Activated CD4-positive, CD25-positive, alpha-beta regulatory T cell treated with anti-CD3 and anti-CD28 coated beads, Interleukin-2, amount 50 U/mL, for 72 hours (primary cell): ENCODE data around the gene SLC2A13.
"Not testable (repeated sequence)": the region's sequence is repeated elsewhere in the genome, so short reads cannot be mapped to it uniquely, and the experiment has no call there.

Experiments
- DNase-seq: peaks from one replicate; pipeline ENCODE4 v3.0.0; 2021

SLC2A13 gene

DNA sequence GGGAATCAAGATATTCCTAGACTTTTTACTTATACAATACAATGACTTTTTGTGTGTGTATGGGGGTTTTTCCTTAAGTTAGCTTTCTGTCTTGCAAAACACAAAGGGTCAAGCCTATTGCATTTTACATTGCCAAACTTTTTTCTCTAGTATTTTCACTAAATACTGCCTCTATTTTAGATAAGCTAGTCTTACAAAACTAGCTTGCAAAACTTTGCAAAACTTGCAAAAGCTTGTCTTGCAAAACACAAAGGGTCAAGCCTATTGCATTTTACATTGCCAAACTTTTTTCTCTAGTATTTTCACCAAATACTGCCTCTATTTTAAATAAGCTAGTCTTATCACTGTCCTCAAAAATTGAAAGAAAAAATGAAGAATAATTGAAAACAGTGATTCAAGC, 183.3 kb downstream of the SLC2A13 start:
- not testable (repeated sequence) for DNase-seq

DNA sequence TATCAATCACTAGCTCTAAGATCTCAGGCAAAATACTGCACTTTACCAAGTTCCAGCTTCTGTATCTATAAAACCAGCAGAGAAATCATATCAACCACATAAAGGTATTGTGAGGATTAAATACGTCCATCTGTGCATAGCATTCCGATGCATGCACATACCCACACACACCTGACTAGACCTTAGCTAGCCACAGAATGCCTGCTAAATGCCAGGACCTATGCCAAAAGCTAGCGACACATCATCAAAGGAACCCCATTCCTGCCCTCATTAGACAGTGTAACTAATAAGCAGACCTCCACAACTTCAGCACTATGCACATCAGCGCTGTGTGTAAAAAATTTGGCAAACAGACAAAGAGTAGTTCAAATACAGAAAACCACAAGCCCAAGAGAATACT, 185.2 kb downstream of the SLC2A13 start:
- DNase-seq: no peak

DNA sequence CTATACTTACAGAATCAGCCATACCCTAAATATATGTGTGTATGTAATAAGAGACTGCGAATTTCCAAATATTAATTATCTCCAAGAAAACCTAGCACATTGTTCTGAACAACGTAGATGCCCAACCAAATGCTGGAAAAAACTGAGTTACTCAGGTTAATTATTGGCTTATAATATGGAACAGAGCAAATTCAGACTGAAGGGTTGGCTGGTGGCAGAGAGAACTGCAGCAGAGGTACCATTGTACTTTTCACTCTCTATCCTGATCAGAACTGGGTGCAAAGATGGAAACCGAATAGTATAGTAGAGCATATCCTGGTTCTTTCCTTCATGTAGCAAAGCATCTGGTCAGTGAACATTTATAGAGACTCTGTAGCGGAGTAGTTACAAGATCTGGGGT, 185.7 kb downstream of the SLC2A13 start:
- no peak for DNase-seq

DNA sequence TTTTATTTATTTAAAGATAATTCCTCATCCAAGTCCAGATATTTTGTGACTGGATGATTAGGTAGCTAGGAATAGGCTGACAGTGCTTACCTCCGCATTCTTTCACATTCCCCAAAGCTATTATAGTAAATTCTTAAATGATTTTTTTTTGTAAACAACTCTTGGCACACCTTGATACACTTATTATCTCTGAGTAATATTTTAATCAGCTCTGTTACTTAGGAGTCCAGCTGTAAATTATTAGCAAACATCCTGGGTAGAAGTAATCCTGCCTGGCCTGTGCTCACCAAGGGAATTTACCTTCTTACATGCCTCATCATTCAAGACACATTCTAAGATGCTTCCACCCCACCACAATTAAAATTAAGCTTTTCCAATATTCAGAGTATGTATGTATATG, 186.1 kb downstream of the SLC2A13 start:
- DNase-seq: no peak

DNA sequence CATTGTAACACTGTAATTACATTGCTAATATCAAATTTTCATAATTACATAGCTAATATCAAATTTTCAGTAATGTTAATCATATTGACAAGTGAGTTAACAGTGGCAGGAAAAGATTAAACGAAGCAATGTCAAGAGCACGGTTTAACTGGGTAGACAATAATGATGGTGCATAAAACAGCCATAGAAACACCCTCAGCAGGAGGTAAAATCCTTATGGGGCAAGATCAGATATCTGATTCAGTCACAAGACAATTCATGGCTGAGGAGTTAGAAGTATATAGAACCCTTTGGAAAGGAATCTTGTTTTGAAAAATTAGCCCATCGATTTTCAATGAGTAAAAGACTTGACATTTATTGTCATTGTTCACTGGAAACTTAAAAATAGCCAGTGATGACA, 190.6 kb downstream of the SLC2A13 start:
- no peak for DNase-seq

DNA sequence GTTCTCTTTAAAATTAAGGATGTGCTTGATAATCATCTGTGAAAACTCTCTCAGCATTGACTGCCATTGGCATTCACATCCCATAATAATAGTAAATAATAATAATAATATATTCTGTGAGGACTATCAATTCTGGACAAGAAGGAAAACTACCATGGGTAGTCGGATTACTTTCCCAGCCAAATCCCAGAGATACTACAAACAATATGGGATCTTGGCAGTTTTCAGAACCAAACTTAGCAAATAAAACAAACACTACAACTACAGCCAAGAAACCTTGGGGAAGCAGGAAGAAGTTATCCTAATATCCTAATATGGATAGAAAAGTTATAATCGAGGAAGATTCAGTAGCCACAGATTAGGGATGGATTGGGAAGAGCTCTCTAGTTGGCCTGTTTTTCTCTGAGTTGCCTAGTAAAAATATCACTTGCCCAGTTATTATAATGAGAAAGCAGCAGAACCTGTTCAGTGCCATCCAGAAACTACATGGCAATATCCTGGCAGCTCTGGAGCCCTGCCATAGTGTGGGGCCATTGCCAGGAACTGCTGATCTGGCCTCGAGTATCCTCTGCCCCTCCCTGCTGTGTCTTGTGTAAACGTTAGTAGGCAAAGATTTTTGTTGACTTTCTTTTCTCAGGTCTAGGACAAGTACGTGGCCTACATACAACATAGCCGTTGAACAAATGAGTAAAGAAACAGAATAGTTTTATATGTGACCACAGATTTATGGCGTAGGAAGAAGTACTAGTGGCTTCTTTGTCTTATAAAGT, 193.5 kb downstream of the SLC2A13 start:
- no peak for DNase-seq

DNA sequence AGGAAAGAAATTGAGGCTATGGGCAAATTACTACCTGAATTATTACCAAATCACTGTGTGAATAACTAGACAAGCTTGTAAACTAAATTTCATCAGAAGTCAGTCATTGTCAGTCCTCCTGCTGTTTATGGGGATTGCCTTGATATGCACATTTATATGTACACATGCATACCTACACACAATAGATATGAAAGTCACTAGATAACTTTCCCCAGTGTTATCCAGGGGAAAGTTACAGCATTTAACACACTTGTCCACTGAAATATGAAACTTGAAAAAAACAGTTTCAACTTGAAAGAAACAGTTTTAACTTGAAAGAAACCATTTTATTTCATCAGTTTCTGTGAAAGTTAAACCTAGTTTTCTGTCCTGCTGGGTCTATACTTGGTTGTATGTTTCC, 199.6 kb downstream of the SLC2A13 start:
- no peak for DNase-seq

DNA sequence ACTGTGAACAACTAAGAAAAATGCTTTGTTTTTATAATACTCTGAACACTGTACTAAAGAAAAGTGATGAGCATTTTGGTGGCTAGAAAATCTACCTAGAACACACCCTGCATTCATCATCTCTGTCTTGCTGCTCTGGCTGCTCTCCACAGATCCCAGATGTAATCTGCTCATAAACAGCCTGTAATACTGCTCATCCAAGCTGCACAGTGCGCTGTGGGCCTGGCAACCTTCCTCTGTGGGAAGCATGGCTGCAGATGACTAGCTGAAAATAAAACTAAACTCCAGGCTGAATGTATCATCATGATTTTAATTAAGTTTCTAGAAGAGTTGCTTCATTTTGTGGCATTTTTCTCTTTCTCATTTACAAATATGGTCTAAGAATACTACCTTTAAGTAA, 200.7 kb downstream of the SLC2A13 start:
- DNase-seq: no peak

DNA sequence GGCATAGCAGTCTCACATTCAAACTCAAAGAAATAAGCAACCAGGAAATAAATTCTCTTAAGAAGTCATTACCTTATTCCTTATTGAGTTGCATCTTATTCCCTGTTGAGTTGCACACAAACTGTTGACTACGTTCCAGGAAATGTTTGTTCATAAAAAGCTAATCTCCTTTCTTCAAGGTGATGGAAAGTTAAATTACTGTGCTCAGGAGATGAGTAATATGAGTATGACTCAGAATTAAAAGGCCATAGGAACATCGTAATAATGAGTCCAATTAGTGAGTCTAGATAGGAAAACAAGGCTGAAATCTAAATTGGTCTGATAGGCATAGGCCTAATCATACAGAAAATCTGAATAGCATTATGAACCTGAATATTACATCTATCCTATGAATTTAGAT, 203.1 kb downstream of the SLC2A13 start:
- no peak for DNase-seq

DNA sequence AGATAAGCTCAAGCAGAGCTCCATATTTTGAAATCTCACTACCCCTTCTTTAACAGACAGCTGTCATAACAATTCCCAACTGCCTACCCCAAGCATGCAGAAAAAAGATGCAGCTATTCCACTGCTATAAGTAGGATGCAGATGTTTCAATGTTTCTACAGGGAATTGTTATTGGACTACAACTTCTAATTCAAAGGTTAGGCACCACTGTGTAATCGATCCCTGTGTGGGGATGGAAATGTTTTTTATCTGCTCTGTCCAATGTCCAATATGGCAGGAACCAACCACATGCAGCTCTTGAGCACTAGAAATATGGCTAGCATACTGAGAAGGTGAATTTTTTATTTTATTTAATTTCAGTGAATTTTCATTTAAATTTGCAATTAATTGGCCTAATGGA, 208.6 kb downstream of the SLC2A13 start:
- no peak for DNase-seq

DNA sequence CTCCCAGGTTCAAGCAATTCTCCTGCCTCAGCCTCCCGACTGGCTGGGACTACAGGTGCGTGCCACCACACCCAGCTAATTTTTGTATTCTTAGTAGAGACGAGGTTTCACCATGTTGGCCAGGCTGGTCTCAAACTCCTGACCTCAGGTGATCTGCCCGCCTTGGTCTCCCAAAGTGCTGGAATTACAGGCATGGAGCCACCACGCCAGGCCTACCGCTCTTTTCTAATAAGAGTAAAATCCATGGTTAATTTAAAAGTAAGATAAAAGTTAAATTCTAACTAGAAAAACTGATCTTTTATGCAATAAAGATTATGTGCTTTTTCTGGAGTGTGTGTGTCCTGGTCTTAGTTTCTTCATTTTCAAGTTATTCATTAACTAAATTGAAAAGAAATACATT, 212.5 kb downstream of the SLC2A13 start:
- not testable (repeated sequence) for DNase-seq

DNA sequence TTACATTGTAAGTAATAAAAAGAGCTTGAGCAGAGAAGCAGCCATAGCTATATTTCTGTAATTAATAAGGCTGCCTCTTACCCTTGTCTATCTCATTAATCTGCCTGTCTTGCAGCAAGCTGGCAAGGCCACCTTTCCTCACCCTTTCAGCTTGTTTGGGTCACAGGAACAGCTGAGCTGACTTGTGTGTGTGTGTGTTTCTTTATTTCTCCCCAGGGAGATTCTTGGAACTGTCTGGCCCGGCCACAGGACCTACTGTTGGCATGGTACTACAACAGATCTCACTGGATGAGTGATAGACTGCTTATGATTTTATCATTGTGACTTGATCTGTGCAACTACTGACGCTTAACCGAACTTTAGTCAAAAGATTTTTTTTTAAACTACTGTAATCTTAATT, 213.7 kb downstream of the SLC2A13 start:
- no peak for DNase-seq

DNA sequence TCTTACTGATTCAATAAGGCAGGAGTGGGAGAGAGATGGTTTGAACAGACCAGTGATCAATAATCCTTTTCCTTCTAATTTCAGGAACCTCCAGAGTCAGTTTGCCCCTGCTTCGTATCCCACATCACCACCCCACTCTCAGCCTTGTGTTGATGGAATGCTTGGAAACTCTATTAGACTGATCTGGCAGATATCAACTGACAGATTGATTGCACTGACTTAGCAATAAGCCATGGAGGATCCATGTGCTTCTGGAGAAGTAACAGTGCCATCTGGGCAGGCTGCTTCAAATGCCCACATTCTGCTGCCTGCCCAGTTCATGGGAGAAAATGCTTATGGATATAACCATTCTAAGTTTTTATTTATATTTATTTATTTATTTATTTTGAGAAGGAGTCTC, 218.0 kb downstream of the SLC2A13 start:
- no peak for DNase-seq

DNA sequence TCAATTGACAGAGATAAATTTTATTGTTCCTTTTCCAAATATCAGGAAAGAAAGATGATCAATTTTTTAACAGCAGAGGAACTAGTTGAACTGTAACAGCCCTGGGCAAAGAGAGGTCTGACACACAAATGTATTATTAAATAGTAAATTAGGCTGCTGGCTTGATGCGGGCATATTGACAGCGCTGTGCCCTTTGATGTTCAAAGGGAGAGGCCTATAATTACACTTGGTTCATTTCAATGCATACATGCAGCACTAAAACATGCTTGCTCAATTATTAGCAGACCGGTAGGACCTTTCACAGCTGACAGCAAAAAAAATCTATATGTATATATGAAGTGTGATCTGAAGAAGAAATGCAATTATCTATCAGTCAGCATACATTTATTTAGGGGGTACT, 219.8 kb downstream of the SLC2A13 start:
- no peak for DNase-seq

DNA sequence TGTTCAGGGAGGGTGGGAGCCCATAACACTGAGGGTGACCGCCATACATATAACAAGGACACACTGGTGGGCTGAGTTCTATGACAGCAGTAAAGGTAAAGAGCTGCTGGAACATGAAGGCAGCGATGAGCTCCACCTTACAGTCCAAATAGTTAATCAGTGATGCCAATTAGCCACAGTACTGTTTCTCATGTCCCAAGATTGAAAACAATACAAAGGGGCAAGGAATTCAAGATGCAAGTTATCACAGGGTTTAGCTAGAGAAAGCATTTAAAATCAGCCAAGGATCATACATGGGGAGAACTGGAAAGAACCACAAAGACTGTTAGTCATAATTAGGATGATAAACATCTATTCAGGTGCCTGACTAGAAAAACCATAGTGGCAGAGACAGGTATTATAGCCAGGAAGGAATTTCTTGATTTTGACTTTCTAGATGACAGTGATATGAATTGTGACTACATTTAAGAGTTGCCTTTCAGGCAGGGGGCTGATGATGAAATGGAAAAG, 221.2 kb downstream of the SLC2A13 start:
- no peak for DNase-seq

DNA sequence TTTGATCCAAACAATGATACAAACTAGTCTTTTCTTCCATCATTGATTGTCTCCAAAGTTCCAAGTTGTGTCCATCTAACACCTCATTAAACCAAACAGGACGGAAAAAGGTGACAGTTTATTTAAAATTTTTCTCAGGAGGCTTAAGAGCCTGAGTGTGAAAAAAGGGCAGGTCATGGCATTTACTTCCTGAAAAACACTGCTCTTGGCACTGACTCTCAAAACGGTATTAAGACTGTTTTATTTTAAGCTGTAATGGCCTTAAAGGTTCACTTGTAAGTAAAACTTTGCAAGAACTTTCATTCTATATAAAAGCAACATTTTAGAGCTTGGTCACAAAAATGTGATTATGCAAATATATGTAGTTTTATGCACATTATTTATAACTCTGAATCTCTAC, 222.5 kb downstream of the SLC2A13 start:
- DNase-seq: no peak

DNA sequence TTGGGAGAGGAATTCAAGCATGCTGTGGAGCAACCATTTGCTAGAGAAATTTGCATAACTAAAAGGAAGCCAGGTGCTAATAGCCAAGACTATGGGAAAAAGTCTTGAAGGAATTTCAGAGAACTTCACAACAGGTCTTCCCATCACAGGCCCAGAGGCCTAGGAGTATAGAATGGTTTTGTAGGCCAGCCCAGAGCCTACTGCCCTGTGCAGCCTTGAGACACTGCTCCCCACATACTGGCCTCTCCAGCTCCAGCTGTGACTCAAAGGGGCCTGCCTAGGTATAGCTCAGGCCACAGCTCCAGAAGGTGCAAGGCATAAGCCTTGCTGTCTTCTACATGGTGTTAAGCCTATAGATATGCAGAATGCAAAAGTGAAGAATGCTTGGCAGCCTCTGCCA, 227.1 kb downstream of the SLC2A13 start:
- no peak for DNase-seq

DNA sequence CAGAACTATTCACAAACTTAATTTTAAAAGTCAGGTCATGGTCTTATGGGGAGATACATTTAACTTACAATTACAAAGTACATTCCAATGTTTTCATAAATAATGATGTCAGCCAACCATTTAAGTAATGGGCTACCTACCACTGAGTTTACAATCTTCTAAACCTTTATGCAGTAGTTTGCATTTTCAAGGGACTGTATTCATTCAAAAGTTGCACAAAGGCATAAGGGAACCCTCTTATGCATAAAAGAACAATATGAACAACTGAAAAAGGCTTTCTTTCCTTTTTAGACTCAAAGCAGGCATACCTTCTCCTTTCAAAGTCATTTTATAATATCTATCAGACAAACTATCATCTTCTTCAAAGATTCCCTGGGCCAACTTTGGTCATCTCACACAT, 230.2 kb downstream of the SLC2A13 start:
- no peak for DNase-seq

DNA sequence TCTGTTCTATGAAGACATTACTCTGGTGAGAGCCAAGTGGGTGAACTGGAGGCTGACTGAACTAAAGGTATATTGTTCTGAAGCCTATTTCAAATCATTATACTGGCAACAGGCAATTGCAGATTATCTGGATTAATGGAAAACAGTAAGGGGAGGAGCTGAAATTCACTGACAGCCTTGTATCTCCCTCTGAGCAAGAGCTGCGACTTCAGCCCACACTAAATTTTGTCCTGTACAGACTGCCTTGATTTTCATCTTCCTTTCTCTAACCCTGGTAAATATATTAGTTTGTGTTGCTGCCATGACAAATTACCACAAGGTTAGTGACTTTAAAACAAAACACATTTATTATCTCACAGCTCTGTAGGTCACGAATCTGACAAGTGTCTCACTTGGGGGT, 231.1 kb downstream of the SLC2A13 start:
- no peak for DNase-seq

DNA sequence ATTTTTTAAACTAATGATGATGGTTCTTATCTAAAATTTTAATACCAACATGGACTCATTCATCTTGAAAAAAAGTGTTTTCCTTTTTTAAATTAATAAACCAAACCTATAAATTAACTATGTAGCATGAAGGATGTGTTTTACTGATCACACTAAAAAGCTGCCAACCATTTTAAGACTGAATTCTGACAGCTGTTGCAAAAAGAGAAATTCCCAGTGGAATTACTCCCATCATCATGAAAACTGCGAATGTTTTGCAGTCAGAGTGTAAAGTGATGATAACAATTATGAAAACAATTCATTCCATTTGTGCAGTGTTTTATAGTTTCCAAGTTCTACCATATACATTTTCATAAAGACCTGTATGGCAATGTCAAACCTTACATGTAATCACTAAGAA, 232.8 kb downstream of the SLC2A13 start:
- DNase-seq: no peak

DNA sequence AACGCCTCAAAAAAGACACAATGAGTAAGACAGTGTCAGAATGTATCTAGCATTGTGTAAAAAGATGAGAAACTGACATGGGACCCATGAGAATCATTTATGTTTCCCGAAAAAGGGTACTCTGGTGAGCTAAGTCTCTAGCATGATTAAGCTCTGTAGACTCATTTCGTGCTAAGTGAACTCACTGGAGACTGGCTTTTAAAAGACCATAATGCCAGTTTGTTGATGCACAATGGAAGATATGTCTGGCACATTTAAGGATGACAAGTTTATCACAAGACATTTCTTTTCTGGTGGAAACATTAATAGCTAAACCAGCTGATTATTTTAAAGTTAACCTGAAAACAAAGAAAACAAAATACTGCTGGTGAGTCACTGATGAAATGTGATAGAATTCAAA, 233.5 kb downstream of the SLC2A13 start:
- no peak for DNase-seq

DNA sequence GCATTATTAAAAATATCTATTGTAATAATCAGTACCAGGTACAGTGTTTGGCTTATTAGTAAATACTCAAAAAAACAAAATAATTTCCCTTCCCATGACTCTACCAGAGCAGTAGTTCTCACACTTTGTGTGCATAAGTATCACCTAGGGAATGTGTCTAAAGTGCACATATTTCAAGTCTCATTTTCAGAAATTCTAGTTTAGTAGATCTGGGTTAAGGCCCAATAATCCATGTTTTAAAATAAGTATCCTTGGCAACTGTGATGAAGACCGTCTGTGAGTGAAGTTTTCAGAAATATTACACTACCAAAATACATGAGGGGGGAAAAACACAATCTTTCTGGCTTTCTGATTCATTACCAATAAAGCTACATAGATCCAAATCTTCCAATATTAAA, 237.6 kb downstream of the SLC2A13 start:
- DNase-seq: no peak

DNA sequence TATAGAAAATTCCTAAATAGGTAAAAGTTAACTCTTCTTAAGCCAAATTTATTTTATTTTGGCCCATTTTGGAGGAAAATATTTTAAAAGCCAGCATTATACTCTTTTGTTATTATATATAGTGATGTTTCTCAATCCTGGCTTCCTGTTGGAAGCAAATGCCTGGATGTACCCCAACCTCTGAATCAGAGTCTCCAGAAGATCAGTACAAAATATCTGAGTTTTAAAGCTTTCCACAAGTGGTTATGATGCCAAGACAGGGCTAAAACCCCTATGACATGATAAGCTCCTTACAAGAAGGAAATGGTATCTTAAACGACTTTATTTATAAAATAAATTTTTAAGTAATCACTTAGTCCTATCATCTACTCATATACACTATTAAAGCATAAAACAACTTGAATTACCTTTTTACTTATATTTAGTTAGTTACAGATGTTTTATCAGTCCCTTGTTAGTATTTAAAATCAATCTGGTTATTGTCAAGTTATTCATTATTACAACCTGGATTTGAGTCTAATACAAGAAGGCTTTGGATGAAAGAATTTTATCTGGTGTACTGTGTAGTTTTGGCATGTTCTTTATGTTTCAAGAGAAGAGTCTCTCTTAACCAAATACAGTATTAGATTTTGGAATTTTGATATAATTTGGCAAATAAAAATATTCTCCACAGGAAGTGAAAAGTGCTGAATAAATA, 238.1 kb downstream of the SLC2A13 start:
- DNase-seq: no peak

DNA sequence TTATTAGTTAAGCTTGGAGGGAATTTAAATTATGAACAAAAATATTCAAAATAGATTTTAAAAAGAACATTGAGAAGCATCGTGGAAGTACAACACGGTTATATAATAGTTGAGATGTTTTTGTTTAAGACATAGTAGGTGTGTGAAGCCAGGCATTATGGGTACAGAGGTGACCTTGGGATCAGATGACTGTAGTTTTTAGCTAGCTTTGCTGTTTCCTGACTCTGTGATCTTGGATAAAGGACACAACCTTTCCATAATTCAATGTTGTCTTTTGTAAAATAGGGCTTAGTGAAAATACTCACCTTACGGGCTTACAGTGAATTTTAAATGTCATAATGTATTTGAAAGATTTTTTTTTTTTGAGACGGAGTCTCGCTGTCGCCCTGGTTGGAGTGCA, 239.7 kb downstream of the SLC2A13 start:
- DNase-seq: no peak

DNA sequence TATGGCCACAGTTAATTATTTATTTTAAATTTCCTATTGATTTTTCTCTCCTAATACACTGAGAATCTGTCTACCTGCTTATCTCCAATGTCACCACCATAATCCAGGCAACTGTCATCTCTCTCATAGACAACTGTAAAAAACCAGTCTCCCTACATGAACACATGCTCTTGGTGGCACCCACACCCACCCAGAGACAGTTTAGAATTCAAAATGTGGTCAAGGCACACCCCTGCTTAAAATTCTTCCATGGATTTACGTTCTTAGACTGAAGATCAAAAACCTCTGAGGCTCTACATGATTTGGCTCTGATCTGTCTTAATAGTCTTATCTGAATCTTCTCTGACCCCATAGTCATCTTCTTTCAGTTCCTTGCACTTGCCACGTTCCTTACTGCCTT, 245.2 kb downstream of the SLC2A13 start:
- DNase-seq: no peak
